Stomach (tissue), 4 donors: ENCODE data around the gene EFCAB11.

Source experiments
- CTCF ChIP-seq, 7 experiments: fragments of 450-650 bp in 4 of 7; fragments of 200-600 bp in 3 of 7; sonication (generic) in 3 of 7; IDR thresholded peaks; one replicate each; pipeline ENCODE4 v1.5.1; 2016 to 2019; ENCODE audit warnings: antibody characterized with exemption in 7 of 7, control low read depth in 2 of 7, mild to moderate bottlenecking in 1 of 7
- EP300 ChIP-seq: sonication (generic); formaldehyde crosslinking; IDR thresholded peaks from one replicate; pipeline ENCODE4 v1.6.1; 2017; ENCODE audit warnings: antibody characterized with exemption

GRCh38 chr14:89746135-89746534 lies 208.4 kb downstream of the EFCAB11 start:
- TF ChIP-seq CTCF (IDR thresholded peaks at IDR 0.05), result no peak
- TF ChIP-seq EP300, result no peak
